Endothelial cell of umbilical vein (primary cell): Measurements from ENCODE around the gene GUCA2B. TPM values are rescaled to one million over a fixed set of nuclear protein-coding genes. Genes with fewer than 3 reads are reported as not detected.

Source experiments
- BruUV-seq: library from RNA; stranded (reverse); fragments of 400-500 nt; replicated peaks from 2 replicates; lab custom pipeline; 2021; lab: Mats Ljungman, UMichigan
- CTCF ChIA-PET: fragments of 300-600, 350-600 bp; sonication (Branson Sonifier 250); formaldehyde crosslinking; loops from one replicate; lab custom pipeline; 2021; ENCODE audit warnings: antibody characterized with exemption, inconsistent platforms; lab: Charles Lee
- POLR2A ChIA-PET: fragments of 300-600, 350-600 bp; sonication (Branson Sonifier 250); formaldehyde crosslinking; loops from one replicate; lab custom pipeline; 2021; ENCODE audit warnings: antibody characterized with exemption, inconsistent platforms; lab: Charles Lee
- DNase-seq: peaks from one replicate; pipeline ENCODE4 v3.0.0-alpha.2; 2011; ENCODE audit warnings: low read depth, low spot score
- FAIRE-seq: peaks from 2 replicates; lab custom pipeline; 2011; peaks lifted over from hg19 to GRCh38; lab: Jason Lieb, UNC
- H2AFZ ChIP-seq: 2 replicates; pipeline ENCODE4 v1.6.0; 2012; ENCODE audit warnings: low read depth, low read length, control low read depth, inconsistent platforms
- H3K27ac ChIP-seq: 2 replicates; pipeline ENCODE4 v1.5.1; 2011; ENCODE audit warnings: low read depth, mild to moderate bottlenecking, control low read depth, low read length, moderate library complexity; ENCODE audit not compliant: insufficient read depth
- H3K27me3 ChIP-seq, 2 experiments: 2 replicates each; pipeline versions ENCODE4 v1.6.0 to v1.6.1; 2011; ENCODE audit warnings: low read length in 2 of 2, mixed read lengths in 1 of 2; ENCODE audit not compliant: control insufficient read depth in 2 of 2, insufficient read depth in 2 of 2
- H3K36me3 ChIP-seq, 2 experiments: 2 replicates in 1 of 2; 3 replicates in 1 of 2; pipeline ENCODE4 v1.5.1; 2011; ENCODE audit warnings: low read length in 2 of 2, mild to moderate bottlenecking in 1 of 2, moderate library complexity in 1 of 2; ENCODE audit not compliant: control insufficient read depth in 2 of 2, insufficient read depth in 2 of 2; ENCODE audit errors: extremely low read depth in 1 of 2
- H3K4me1 ChIP-seq: 3 replicates; pipeline ENCODE4 v1.5.1; 2011; ENCODE audit warnings: mild to moderate bottlenecking, low read length; ENCODE audit not compliant: control insufficient read depth, insufficient read depth; ENCODE audit errors: extremely low read depth
- H3K4me2 ChIP-seq: 2 replicates; pipeline ENCODE4 v1.6.1; 2011; ENCODE audit warnings: low read length, control low read depth, mixed read lengths; ENCODE audit not compliant: insufficient read depth
- H3K4me3 ChIP-seq, 3 experiments: fragments of 200-600 bp in 1 of 3; sonication (generic), shearing (Covaris generic) in 1 of 3; replicated peaks in 1 of 3; 2 replicates each; pipeline ENCODE4 v1.5.1; 2011 to 2016; ENCODE audit warnings: control low read depth in 3 of 3, low read length in 3 of 3, mild to moderate bottlenecking in 2 of 3, inconsistent platforms in 1 of 3, low read depth in 1 of 3, moderate library complexity in 1 of 3; ENCODE audit not compliant: insufficient read depth in 1 of 3
- H3K79me2 ChIP-seq: 2 replicates; pipeline ENCODE4 v1.6.0; 2012; ENCODE audit warnings: low read length, inconsistent platforms; ENCODE audit not compliant: control insufficient read depth, insufficient read depth
- H3K9ac ChIP-seq: replicated peaks from 2 replicates; pipeline ENCODE3; 2011; ENCODE audit warnings: low read length, control low read depth; ENCODE audit not compliant: insufficient read depth; ENCODE audit errors: extremely low read depth
- H3K9me1 ChIP-seq: replicated peaks from 3 replicates; pipeline ENCODE4 v1.6.0; 2011; ENCODE audit warnings: mild to moderate bottlenecking, low read length; ENCODE audit not compliant: control insufficient read depth, insufficient read depth; ENCODE audit errors: extremely low read depth
- H3K9me3 ChIP-seq: replicated peaks from 2 replicates; pipeline ENCODE4 v1.5.1; 2012; ENCODE audit warnings: low read length, inconsistent platforms; ENCODE audit not compliant: control insufficient read depth, insufficient read depth
- H4K20me1 ChIP-seq: replicated peaks from 2 replicates; pipeline ENCODE3; 2011; ENCODE audit warnings: mild to moderate bottlenecking, low read length; ENCODE audit not compliant: control insufficient read depth, insufficient read depth; ENCODE audit errors: extremely low read depth
- CTCF ChIP-seq, 2 donors: IDR thresholded peaks; 1 replicate in 1 of 2; 2 replicates in 1 of 2; pipeline ENCODE4 v1.5.1; 2011; ENCODE audit warnings: low read length in 2 of 2, mild to moderate bottlenecking in 2 of 2, moderate library complexity in 2 of 2, control low read depth in 1 of 2, inconsistent platforms in 1 of 2, low read depth in 1 of 2; ENCODE audit not compliant: insufficient read depth in 1 of 2; ENCODE audit errors: extremely low read depth in 1 of 2
- EZH2 ChIP-seq: IDR thresholded peaks from 2 replicates; pipeline ENCODE4 v1.6.1; 2012; ENCODE audit warnings: borderline replicate concordance, low read depth, mild to moderate bottlenecking, moderate library complexity, low read length, inconsistent platforms; ENCODE audit not compliant: severe bottlenecking
- FOS ChIP-seq: IDR thresholded peaks from 2 replicates; pipeline ENCODE4 v1.6.1; 2011; ENCODE audit warnings: mild to moderate bottlenecking, low read length, moderate library complexity, borderline replicate concordance; ENCODE audit not compliant: insufficient read depth
- GATA2 ChIP-seq: IDR thresholded peaks from 2 replicates; pipeline ENCODE4 v1.7.0; 2011; ENCODE audit warnings: low read depth, mild to moderate bottlenecking, moderate library complexity, mixed read lengths, low read length; ENCODE audit not compliant: insufficient read length, insufficient read depth
- JUN ChIP-seq: IDR thresholded peaks from 2 replicates; pipeline ENCODE4 v1.6.1; 2011; ENCODE audit warnings: borderline replicate concordance, low read depth; ENCODE audit not compliant: insufficient read length, insufficient read depth
- MYC ChIP-seq: IDR thresholded peaks from one replicate; pipeline ENCODE4 v1.6.1; 2011; ENCODE audit warnings: mild to moderate bottlenecking, low read depth, low read length
- POLR2A ChIP-seq: IDR thresholded peaks from 2 replicates; pipeline ENCODE4 v1.6.1; 2012; ENCODE audit warnings: low read depth, mild to moderate bottlenecking, control low read depth, low read length
- POLR2AphosphoS5 ChIP-seq: IDR thresholded peaks from 2 replicates; pipeline ENCODE4 v1.6.1; 2012; ENCODE audit warnings: low read depth, mild to moderate bottlenecking, control low read depth, low read length, moderate library complexity; ENCODE audit not compliant: insufficient read depth
- dilution Hi-C: fragments of 300-500 bp; cut with MboI; formaldehyde crosslinking; loops from one replicate; pipeline ENCODE4 v1.15.0; 2019; ENCODE audit warnings: low sequenced_read_pairs; ENCODE audit not compliant: extremely low pct_ligation_motif_present
- intact Hi-C: fragments of 100-400 bp; cut with micrococcal nuclease; formaldehyde crosslinking; loops from one replicate; pipeline ENCODE4 v1.10.0; 2022
- polyA plus RNA-seq, 4 experiments: library from polyadenylated mRNA; depleted of rRNA in 3 of 4; stranded (reverse) in 3 of 4; unstranded in 1 of 4; fragments of >200 nt; gene quantifications; 2 replicates each; pipeline versions ENCODE4 v1.2.1 to v1.2.3, GENCODE V29; 2011 to 2012; ENCODE audit warnings: missing spikeins in 1 of 4
- total RNA-seq: library from RNA; stranded (reverse); gene quantifications from 2 replicates; pipeline ENCODE4 v1.2.3, GENCODE V29; 2021
- TF ChIP-seq, protein P1 (sequence below): IDR thresholded peaks from 2 replicates; pipeline ENCODE4 v1.6.1; 2011; ENCODE audit not compliant: insufficient read depth, insufficient read length

GUCA2B gene
- total and polyA plus RNA-seq, 2 donors (not counting 3 experiments of a cell fraction or from before 2014, with no cell fraction given): not detected

DNA sequence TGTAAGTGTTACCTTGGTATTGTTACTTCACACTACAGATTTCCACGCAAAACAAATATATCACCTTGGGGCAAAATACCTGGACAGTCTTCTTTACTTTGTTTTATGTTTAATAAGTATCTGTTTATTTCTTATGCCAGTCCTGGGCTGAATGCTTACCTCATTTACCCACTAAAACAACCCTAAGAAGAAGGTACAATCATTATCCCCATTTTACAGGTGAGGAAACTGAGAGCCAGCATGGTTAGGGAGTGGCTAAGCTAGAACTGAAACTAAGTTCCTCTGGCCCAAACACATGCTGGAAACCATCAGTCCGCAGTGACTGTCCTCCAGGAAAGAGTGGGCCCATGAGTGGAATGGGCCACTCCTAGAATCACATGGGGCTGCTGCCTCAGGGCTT is 13.0 kb upstream of the GUCA2B start:
- Histone ChIP-seq H3K27me3 (peaks cover 9 to 11% of the 10 kb centered on the region in 2 experiments), H3K9me1 (no peaks in the 10 kb centered on the region), H3K4me2 (no peak overlapping the region), H3K9ac (no peak overlapping the region), H3K27ac (no peak overlapping the region), H2AFZ (no peak overlapping the region), H4K20me1 (no peaks in the 10 kb centered on the region), H3K4me3 (no peak overlapping the region), H3K9me3 (no peaks in the 10 kb centered on the region), H3K4me1 (no peaks in the 10 kb centered on the region), H3K79me2 (no peaks in the 10 kb centered on the region), H3K36me3 (no peaks in the 10 kb centered on the region)
- no TSS peak for BruUV-seq
- ChIA-PET CTCF (no interaction called here), POLR2A (no interaction called here)
- DNase-seq: no peak
- dilution Hi-C loops: no loop called here
- TF ChIP-seq, protein P1, sequence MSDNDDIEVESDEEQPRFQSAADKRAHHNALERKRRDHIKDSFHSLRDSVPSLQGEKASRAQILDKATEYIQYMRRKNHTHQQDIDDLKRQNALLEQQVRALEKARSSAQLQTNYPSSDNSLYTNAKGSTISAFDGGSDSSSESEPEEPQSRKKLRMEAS: no peak
- TF ChIP-seq EZH2 (no peak), POLR2AphosphoS5 (no peak), GATA2 (no peak), CTCF (IDR thresholded peaks at IDR 0.05; ENCODE audit: extremely low read depth in 1 of 2, insufficient read depth in 1 of 2, low read depth in 1 of 2, low read length in 2 of 2) (no peak), JUN (no peak), FOS (no peak), MYC (no peak), POLR2A (no peak)
- intact Hi-C loops: loop anchor here (10.0 kb wide), 1 partner anchor 325 kb away; no protein-coding TSS in a partner anchor
- no peak for FAIRE-seq
